HG02840 (cell line): ENCODE measurements around the gene PPP1R9A.

Experiments
- ATAC-seq: cut with Tn5 transposase; IDR thresholded peaks from one replicate; pipeline ENCODE4 v1.9.1; 2021; ENCODE audit warnings: mild to moderate bottlenecking, moderate library complexity, moderate number of reproducible peaks; ENCODE audit not compliant: unreplicated experiment, low FRiP score

PPP1R9A gene

GRCh38 chr7:95089414-95090315 lies 182.3 kb downstream of the PPP1R9A start:
- ATAC-seq, result no peak

GRCh38 chr7:95092324-95092723 lies 184.9 kb downstream of the PPP1R9A start:
- ATAC-seq, result no peak

GRCh38 chr7:95095259-95095965 lies 188.0 kb downstream of the PPP1R9A start:
- no peak for ATAC-seq

GRCh38 chr7:95095966-95096540 lies 188.7 kb downstream of the PPP1R9A start:
- no peak for ATAC-seq

- ATAC-seq, result no peak
Observed at GRCh38 chr7:95097291-95097690, 189.9 kb downstream of the PPP1R9A start.

- no peak for ATAC-seq
Observed at GRCh38 chr7:95097851-95098250, 190.5 kb downstream of the PPP1R9A start.

GRCh38 chr7:95099106-95099505 lies 191.7 kb downstream of the PPP1R9A start:
- ATAC-seq, result no peak

- ATAC-seq, result no peak
Observed at GRCh38 chr7:95101422-95101821, 194.0 kb downstream of the PPP1R9A start.

GRCh38 chr7:95102662-95103061 lies 195.3 kb downstream of the PPP1R9A start:
- ATAC-seq, result no peak

- ATAC-seq, result no peak
Observed at GRCh38 chr7:95104739-95105138, 197.3 kb downstream of the PPP1R9A start.

- ATAC-seq, result no peak
Observed at GRCh38 chr7:95105627-95106026, 198.2 kb downstream of the PPP1R9A start.

- no peak for ATAC-seq
Observed at GRCh38 chr7:95106401-95106800, 199.0 kb downstream of the PPP1R9A start.

GRCh38 chr7:95110707-95111106 lies 203.3 kb downstream of the PPP1R9A start:
- ATAC-seq, result no peak

GRCh38 chr7:95113590-95113989 lies 206.2 kb downstream of the PPP1R9A start:
- no peak for ATAC-seq

GRCh38 chr7:95126053-95126709 lies 218.8 kb downstream of the PPP1R9A start:
- ATAC-seq, result no peak

- ATAC-seq, result no peak
Observed at GRCh38 chr7:95132500-95132899, 225.1 kb downstream of the PPP1R9A start.

GRCh38 chr7:95139922-95140321 lies 232.5 kb downstream of the PPP1R9A start:
- no peak for ATAC-seq

GRCh38 chr7:95141755-95142154 lies 234.4 kb downstream of the PPP1R9A start:
- ATAC-seq, result no peak

- ATAC-seq, result no peak
Observed at GRCh38 chr7:95144256-95144655, 236.9 kb downstream of the PPP1R9A start.

GRCh38 chr7:95155965-95156364 lies 248.6 kb downstream of the PPP1R9A start:
- ATAC-seq, result no peak

GRCh38 chr7:95157381-95157780 lies 250.0 kb downstream of the PPP1R9A start:
- ATAC-seq, result no peak
